SU-DHL-6 (cell line): ENCODE results near the gene KIF1C.

Experiments
- CTCF ChIP-seq: fragments of 200-600 bp; sonication (generic); IDR thresholded peaks from one replicate; pipeline ENCODE4 v1.5.1; 2017; ENCODE audit warnings: antibody characterized with exemption, mild to moderate bottlenecking, low read length, moderate library complexity; ENCODE audit not compliant: insufficient read depth, poor library complexity, severe bottlenecking
- EZH2phosphoT487 ChIP-seq: fragments of 200-600 bp; sonication (generic), shearing (Covaris generic); conservative IDR thresholded peaks from 2 replicates; pipeline ENCODE4 v1.6.1; 2018; ENCODE audit warnings: mild to moderate bottlenecking, antibody characterized with exemption, low read length, moderate library complexity, mixed read lengths

- TF ChIP-seq CTCF, result no peak
- TF ChIP-seq EZH2phosphoT487, result no peak
Measured at GRCh38 chr17:5002121-5002788, 4.5 kb downstream of the KIF1C start.
